Activated CD8-positive, alpha-beta T cell treated with anti-CD3 and anti-CD28 coated beads for 36 hours (primary cell): Measurements from ENCODE around the gene MTFR1L. TPM values are rescaled to one million over a fixed set of nuclear protein-coding genes. Genes with fewer than 3 reads are reported as not detected.
A peak's percentile ranks its signal among the peaks of the same experiment; 100 is the strongest.

Source experiments
- ATAC-seq: fragments of 200-7000 bp; cut with Tn5 transposase; one replicate; pipeline ENCODE4 v1.10.0; 2021; ENCODE audit warnings: mild to moderate bottlenecking, moderate library complexity
- CTCF ChIA-PET: fragments of 350-600 bp; sonication (Branson Sonifier 250); formaldehyde crosslinking; loops from one replicate; lab custom pipeline; 2021; ENCODE audit warnings: antibody characterized with exemption; lab: Charles Lee
- POLR2A ChIA-PET: fragments of 350-600 bp; sonication (Branson Sonifier 250); formaldehyde crosslinking; loops from one replicate; lab custom pipeline; 2021; ENCODE audit warnings: antibody characterized with exemption; lab: Charles Lee
- DNase-seq: peaks from one replicate; pipeline ENCODE4 v3.0.0-alpha.2; 2020
- H3K27ac Mint-ChIP-seq: one replicate; pipeline ENCODE4 v1.8.0; 2021; ENCODE audit warnings: mild to moderate bottlenecking, mixed read lengths
- H3K27me3 Mint-ChIP-seq: one replicate; pipeline ENCODE4 v1.8.0; 2021; ENCODE audit warnings: mixed read lengths
- H3K36me3 Mint-ChIP-seq: one replicate; pipeline ENCODE4 v1.8.0; 2021; ENCODE audit warnings: low read depth, mixed read lengths
- H3K4me1 Mint-ChIP-seq: one replicate; pipeline ENCODE4 v1.8.0; 2021; ENCODE audit warnings: low read depth, mixed read lengths
- H3K4me3 Mint-ChIP-seq: one replicate; pipeline ENCODE4 v1.8.0; 2021; ENCODE audit warnings: mild to moderate bottlenecking, moderate library complexity, mixed read lengths
- H3K9me3 Mint-ChIP-seq: one replicate; pipeline ENCODE4 v1.8.0; 2021; ENCODE audit warnings: mixed read lengths
- CTCF ChIP-seq: fragments of 200-600 bp; IDR thresholded peaks from one replicate; pipeline ENCODE4 v1.8.0; 2022; ENCODE audit warnings: antibody characterized with exemption, mild to moderate bottlenecking
- intact Hi-C: fragments of 100-400 bp; cut with micrococcal nuclease; formaldehyde crosslinking; loops from one replicate; pipeline ENCODE4 v1.10.0; 2022
- total RNA-seq, 2 experiments: library from RNA; stranded (reverse); gene quantifications; one replicate each; pipeline ENCODE4 v1.2.3, GENCODE V29; 2021

Gene MTFR1L
- total RNA-seq, 2 experiments from 2014 or later: 25.6 to 27.4 TPM

- no peak for ATAC-seq
- POLR2A ChIA-PET: interaction anchor here (1.0 kb wide), 1 partner anchor 107 kb away, joined by 3 read pairs; no protein-coding TSS in a partner anchor
- intact Hi-C loops: loop anchor here (5.0 kb wide), 2 partner anchors 35 to 95 kb away; no protein-coding TSS in a partner anchor
These were observed 47.0 kb upstream of the MTFR1L start for GRCh38 chr1:25772692-25773245.

DNA sequence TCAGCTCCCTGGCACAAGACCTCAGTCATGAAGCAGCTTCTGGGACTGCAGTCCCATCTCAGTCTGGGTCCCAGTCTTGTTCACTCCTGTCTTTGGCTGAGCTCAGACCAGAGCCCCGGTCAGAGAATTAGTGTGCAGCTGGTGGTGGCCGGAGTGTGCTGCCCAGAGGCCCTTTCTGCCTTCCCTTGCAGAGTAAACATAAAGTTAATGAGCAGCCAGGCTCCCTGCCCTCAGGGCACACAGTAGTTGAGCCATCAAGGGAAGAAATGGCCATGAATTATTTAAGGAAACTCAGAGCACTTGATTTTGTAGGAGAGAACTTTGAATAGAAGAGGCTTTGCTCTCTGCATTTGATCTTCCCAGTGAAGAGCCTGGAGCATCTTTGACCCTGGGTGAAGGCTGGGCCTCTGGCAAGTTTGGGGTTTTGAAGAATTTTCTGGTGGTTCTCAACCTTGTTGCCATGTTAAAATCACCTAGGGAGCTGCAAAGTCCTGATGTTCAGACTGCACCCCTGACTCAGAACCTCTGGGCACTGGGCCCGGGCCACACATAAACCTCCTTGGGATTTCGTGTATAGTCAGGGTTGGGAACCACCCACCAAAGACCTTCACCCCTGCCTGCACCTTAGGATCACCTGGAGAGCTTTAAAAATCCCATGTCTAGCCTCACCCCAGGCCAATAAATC, 46.2 kb upstream of the MTFR1L start:
- no peak overlapping the region for H3K27ac Mint-ChIP-seq
- CTCF ChIA-PET: interaction anchor here (1.1 to 1.8 kb wide), 4 partner anchors 23 to 154 kb away, joined by 3 to 13 read pairs (median 5); no protein-coding TSS in a partner anchor
- POLR2A ChIA-PET: interaction anchor here (0.5 to 1.8 kb wide), 8 partner anchors 14 to 542 kb away, joined by 3 to 7 read pairs (median 3); partner anchors contain the start of gene SYF2
- DNase-seq (no peak), ATAC-seq (no peak)
- intact Hi-C loops: loop anchor here (5.0 kb wide), 2 partner anchors 36 to 96 kb away; no protein-coding TSS in a partner anchor
- H3K4me1 Mint-ChIP-seq: peaks cover 71% of the 10 kb centered on the region
- H3K4me3 Mint-ChIP-seq: no peak overlapping the region
- no peak for TF ChIP-seq CTCF
- no peaks in the 10 kb centered on the region for H3K9me3 Mint-ChIP-seq
- H3K27me3 Mint-ChIP-seq: no peaks in the 10 kb centered on the region
- H3K36me3 Mint-ChIP-seq: peaks cover 9% of the 10 kb centered on the region

More at GRCh38 chr1:25772692-25773245, 47.0 kb upstream of the MTFR1L start:
- no peak overlapping the region for H3K27ac Mint-ChIP-seq
- peaks cover 9% of the 10 kb centered on the region for H3K36me3 Mint-ChIP-seq
- no peak overlapping the region for H3K4me3 Mint-ChIP-seq
- no peaks in the 10 kb centered on the region for H3K9me3 Mint-ChIP-seq
- DNase-seq: no peak
- CTCF ChIA-PET: interaction anchor here (1.1 kb wide), 1 partner anchor 25 kb away, joined by 3 read pairs; no protein-coding TSS in a partner anchor
- TF ChIP-seq CTCF: no peak
- peaks cover 72% of the 10 kb centered on the region for H3K4me1 Mint-ChIP-seq
- no peaks in the 10 kb centered on the region for H3K27me3 Mint-ChIP-seq

DNA sequence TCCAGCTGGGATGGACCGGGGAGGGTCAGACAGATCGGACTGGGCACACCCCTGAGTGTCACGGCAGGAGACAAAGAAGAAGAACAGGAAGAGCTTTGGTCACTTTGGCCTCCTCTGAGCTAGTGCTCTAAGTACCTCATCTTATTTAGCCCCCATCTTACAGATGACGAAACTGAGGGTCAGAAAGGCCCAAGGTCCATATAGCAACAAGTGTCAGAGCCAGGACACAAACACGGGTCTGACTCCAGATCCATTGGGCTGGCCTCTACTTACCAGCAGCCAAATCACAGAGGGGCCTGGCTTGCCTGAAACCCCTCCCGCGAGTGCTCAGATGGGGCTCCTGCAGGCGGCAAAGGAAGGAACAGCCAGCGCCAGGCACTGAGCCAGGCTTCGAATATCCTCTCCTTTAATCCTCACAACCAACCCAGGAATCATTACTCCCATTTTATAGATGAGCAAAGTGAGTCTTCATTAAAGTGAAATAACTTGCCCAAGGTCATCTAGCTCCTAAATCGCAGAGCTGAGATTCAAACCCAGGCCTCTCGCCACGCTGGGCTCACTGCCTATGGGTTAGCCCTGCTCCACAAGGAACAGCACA, 45.4 kb upstream of the MTFR1L start:
- no peak for TF ChIP-seq CTCF
- H3K27ac Mint-ChIP-seq: peak overlapping the region; percentile 68
- peaks cover 64% of the 10 kb centered on the region for H3K4me1 Mint-ChIP-seq
- ATAC-seq (no peak), DNase-seq (no peak)
- POLR2A ChIA-PET: interaction anchor here (0.6 to 1.8 kb wide), 13 partner anchors 9 to 543 kb away, joined by 3 to 7 read pairs (median 3); partner anchors contain the start of gene SYF2
- peak overlapping the region; percentile 50 for H3K4me3 Mint-ChIP-seq
- CTCF ChIA-PET: interaction anchor here (0.7 to 1.8 kb wide), 8 partner anchors 8 to 201 kb away, joined by 3 to 13 read pairs (median 5); no protein-coding TSS in a partner anchor
- no peaks in the 10 kb centered on the region for H3K27me3 Mint-ChIP-seq
- H3K9me3 Mint-ChIP-seq: no peaks in the 10 kb centered on the region
- intact Hi-C loops: loop anchor here (5.0 kb wide), 2 partner anchors 37 to 97 kb away; no protein-coding TSS in a partner anchor
- peaks cover 9% of the 10 kb centered on the region for H3K36me3 Mint-ChIP-seq

GRCh38 chr1:25774921-25775771, 44.6 kb upstream of the MTFR1L start:
- Mint-ChIP-seq H3K9me3 (no peaks in the 10 kb centered on the region), H3K27me3 (no peaks in the 10 kb centered on the region), H3K4me1 (peaks cover 58% of the 10 kb centered on the region), H3K27ac (peak overlapping the region; percentile 68), H3K36me3 (peaks cover 9% of the 10 kb centered on the region), H3K4me3 (peak overlapping the region; percentile 50)
- ATAC-seq: peak; percentile 91
- ChIA-PET CTCF (interaction anchor here (0.9 to 1.8 kb wide), 7 partner anchors 9 to 202 kb away, joined by 3 to 13 read pairs (median 5); no protein-coding TSS in a partner anchor), POLR2A (interaction anchor here (1.0 to 1.8 kb wide), 10 partner anchors 10 to 543 kb away, joined by 3 to 7 read pairs (median 4); partner anchors contain the start of gene SYF2)
- intact Hi-C loops: loop anchor here (5.0 kb wide), 2 partner anchors 38 to 98 kb away; no protein-coding TSS in a partner anchor
- no peak for TF ChIP-seq CTCF
- DNase-seq: peak; percentile 99
